MCF 10A (cell line): Measurements from ENCODE around the gene ADRB2. TPM values are rescaled to one million over a fixed set of nuclear protein-coding genes. Genes with fewer than 3 reads are reported as not detected.

Experiments
- BruUV-seq: library from RNA; stranded (reverse); fragments of 400-500 nt; replicated peaks from 2 replicates; lab custom pipeline; 2021; lab: Mats Ljungman, UMichigan
- CTCF ChIA-PET: fragments of 300-600 bp; sonication (Branson Sonifier 250); formaldehyde crosslinking; extraction: SDS; loops from one replicate; lab custom pipeline; 2021; ENCODE audit warnings: antibody characterized with exemption, inconsistent platforms; lab: Yijun Ruan, JAX
- POLR2A ChIA-PET: fragments of 300-600, 350-650 bp; sonication (Branson Sonifier 250); formaldehyde crosslinking; extraction: SDS; loops from one replicate; lab custom pipeline; 2020; ENCODE audit warnings: antibody characterized with exemption, inconsistent platforms; lab: Yijun Ruan, JAX
- DNase-seq: peaks from one replicate; pipeline ENCODE4 v3.0.0-alpha.2; 2018; ENCODE audit not compliant: unreplicated experiment
- H3K27ac Mint-ChIP-seq: one replicate; pipeline ENCODE4 v1.8.0; 2022; ENCODE audit warnings: mild to moderate bottlenecking, low read depth, mixed read lengths; ENCODE audit not compliant: unreplicated experiment
- H3K27me3 Mint-ChIP-seq: one replicate; pipeline ENCODE4 v1.8.0; 2022; ENCODE audit warnings: mixed read lengths; ENCODE audit not compliant: insufficient read depth, unreplicated experiment
- H3K36me3 Mint-ChIP-seq: one replicate; pipeline ENCODE4 v1.8.0; 2022; ENCODE audit warnings: mild to moderate bottlenecking, moderate library complexity, mixed read lengths; ENCODE audit not compliant: insufficient read depth, unreplicated experiment
- H3K4me1 Mint-ChIP-seq: one replicate; pipeline ENCODE4 v1.8.0; 2022; ENCODE audit warnings: mixed read lengths; ENCODE audit not compliant: insufficient read depth, unreplicated experiment
- H3K4me3 Mint-ChIP-seq: one replicate; pipeline ENCODE4 v1.8.0; 2022; ENCODE audit warnings: mild to moderate bottlenecking, moderate library complexity, mixed read lengths; ENCODE audit not compliant: unreplicated experiment
- H3K9me3 Mint-ChIP-seq: one replicate; pipeline ENCODE4 v1.8.0; 2022; ENCODE audit warnings: mixed read lengths; ENCODE audit not compliant: unreplicated experiment
- CTCF ChIP-seq: fragments of 200-600 bp; IDR thresholded peaks from one replicate; pipeline ENCODE4 v1.8.0; 2022; ENCODE audit warnings: antibody characterized with exemption, mild to moderate bottlenecking; ENCODE audit not compliant: unreplicated experiment
- intact Hi-C: fragments of 100-400 bp; cut with micrococcal nuclease; formaldehyde crosslinking; loops from 2 replicates; pipeline ENCODE4 v1.14.1; 2022
- total RNA-seq: library from RNA; stranded (reverse); gene quantifications from 2 replicates; pipeline ENCODE4 v1.2.3, GENCODE V29; 2022

The ADRB2 gene
- total RNA-seq, 1 experiment from 2014 or later: 9.5 TPM

GRCh38 chr5:148780711-148781110 lies 45.7 kb upstream of the ADRB2 start:
- CTCF ChIA-PET: interaction anchor here (0.5 to 2.9 kb wide), 15 partner anchors 11 to 922 kb away, joined by 3 to 15 read pairs (median 4); partner anchors contain the start of gene ADRB2
- Mint-ChIP-seq H3K4me1 (peaks cover 17% of the 10 kb centered on the region), H3K27ac (no peak overlapping the region), H3K9me3 (no peaks in the 10 kb centered on the region), H3K27me3 (no peaks in the 10 kb centered on the region), H3K4me3 (no peak overlapping the region), H3K36me3 (no peaks in the 10 kb centered on the region)
- intact Hi-C loops: no loop called here
- DNase-seq: no peak
- TF ChIP-seq CTCF: peak; percentile 11
- BruUV-seq: no TSS peak
- POLR2A ChIA-PET: interaction anchor here (0.9 to 1.7 kb wide), 2 partner anchors 9 to 16 kb away, joined by 3 to 5 read pairs; no protein-coding TSS in a partner anchor

- TF ChIP-seq CTCF: no peak
- intact Hi-C loops: no loop called here
- DNase-seq: no peak
- Mint-ChIP-seq H3K4me1 (peaks cover 18% of the 10 kb centered on the region), H3K27me3 (no peaks in the 10 kb centered on the region), H3K27ac (no peak overlapping the region), H3K4me3 (no peak overlapping the region), H3K36me3 (no peaks in the 10 kb centered on the region), H3K9me3 (no peaks in the 10 kb centered on the region)
- ChIA-PET POLR2A (interaction anchor here (1.7 kb wide), 1 partner anchor 15 kb away, joined by 5 read pairs; no protein-coding TSS in a partner anchor), CTCF (interaction anchor here (1.0 to 2.5 kb wide), 5 partner anchors 9 to 51 kb away, joined by 4 to 15 read pairs (median 6); partner anchors contain the start of gene ADRB2)
- no TSS peak for BruUV-seq
Observed at GRCh38 chr5:148781766-148782165, 44.6 kb upstream of the ADRB2 start.

- no peak for DNase-seq
- Mint-ChIP-seq H3K27me3 (no peaks in the 10 kb centered on the region), H3K9me3 (no peaks in the 10 kb centered on the region), H3K27ac (peak overlapping the region; percentile 18), H3K4me3 (no peak overlapping the region), H3K36me3 (no peaks in the 10 kb centered on the region), H3K4me1 (peaks cover 22% of the 10 kb centered on the region)
- BruUV-seq: no TSS peak
- intact Hi-C loops: no loop called here
- no peak for TF ChIP-seq CTCF
- ChIA-PET POLR2A (interaction anchor here (1.0 to 1.3 kb wide), 2 partner anchors 9 to 12 kb away, joined by 5 read pairs; no protein-coding TSS in a partner anchor), CTCF (no interaction called here)
Observed at GRCh38 chr5:148785223-148785622, 41.2 kb upstream of the ADRB2 start.

GRCh38 chr5:148786456-148786855 lies 40.0 kb upstream of the ADRB2 start:
- peaks cover 34% of the 10 kb centered on the region for H3K4me1 Mint-ChIP-seq
- no peak for TF ChIP-seq CTCF
- POLR2A ChIA-PET: interaction anchor here (0.6 to 1.5 kb wide), 4 partner anchors 13 to 43 kb away, joined by 3 to 5 read pairs (median 3); partner anchors contain the start of gene ADRB2
- intact Hi-C loops: no loop called here
- no peaks in the 10 kb centered on the region for H3K36me3 Mint-ChIP-seq
- CTCF ChIA-PET: interaction anchor here (0.7 to 1.5 kb wide), 5 partner anchors 34 to 528 kb away, joined by 3 to 7 read pairs (median 3); no protein-coding TSS in a partner anchor
- no peaks in the 10 kb centered on the region for H3K9me3 Mint-ChIP-seq
- BruUV-seq: no TSS peak
- no peaks in the 10 kb centered on the region for H3K27me3 Mint-ChIP-seq
- no peak overlapping the region for H3K4me3 Mint-ChIP-seq
- H3K27ac Mint-ChIP-seq: no peak overlapping the region
- DNase-seq: no peak
